ENCODE measurements around the gene NOTO.

GRCh38 chr2:73223821-73224220 lies 21.4 kb downstream of the NOTO start:
- TF ChIP-seq CTCF (IDR thresholded peaks at IDR 0.05) (no peak), ZFX (IDR thresholded peaks at IDR 0.05; ENCODE audit: borderline replicate concordance) (no peak)
